Transverse colon (tissue), 3 donors: ENCODE results near the gene STK10.

Experiments used
- CTCF ChIP-seq, 5 experiments: fragments of 200-600 bp in 3 of 5; fragments of 450-650 bp in 2 of 5; sonication (generic) in 3 of 5; IDR thresholded peaks; 1 replicate in 2 of 5; 2 replicates in 3 of 5; pipeline ENCODE4 v1.5.1; 2016 to 2017; ENCODE audit warnings: antibody characterized with exemption in 5 of 5, inconsistent platforms in 3 of 5, mild to moderate bottlenecking in 2 of 5, moderate library complexity in 1 of 5
- EP300 ChIP-seq: sonication (generic); formaldehyde crosslinking; IDR thresholded peaks from one replicate; pipeline ENCODE4 v1.6.1; 2017; ENCODE audit warnings: antibody characterized with exemption, low read depth
- POLR2A ChIP-seq: fragments of 450-650 bp; IDR thresholded peaks from one replicate; pipeline ENCODE4 v1.6.1; 2016; ENCODE audit warnings: antibody characterized with exemption, mild to moderate bottlenecking, moderate library complexity

- TF ChIP-seq CTCF (IDR thresholded peaks at IDR 0.05) (peak in 1 of 5 experiments; percentile 28), POLR2A (no peak), EP300 (no peak)
These were observed 64.7 kb downstream of the STK10 start for GRCh38 chr5:172123269-172123692.
